Neural progenitor cell (in vitro differentiated cells): ENCODE measurements around the gene PLIN4. TPM values are rescaled to one million over a fixed set of nuclear protein-coding genes. Genes with fewer than 3 reads are reported as not detected.

ENCODE experiments used
- DNase-seq: peaks from one replicate; pipeline ENCODE4 v3.0.0-alpha.2; 2016; ENCODE audit warnings: low spot score
- H2AFZ ChIP-seq: fragments of 200-600 bp; sonication (generic); replicated peaks from 2 replicates; pipeline ENCODE4 v1.6.1; 2016; ENCODE audit warnings: antibody characterized with exemption
- H3F3A ChIP-seq: fragments of 200-600 bp; sonication (generic); 2 replicates; pipeline ENCODE4 v1.6.1; 2016; ENCODE audit warnings: antibody characterized with exemption, low read depth
- H3K27ac ChIP-seq: fragments of 200-600 bp; sonication (generic); 2 replicates; pipeline ENCODE4 v1.5.1; 2016; ENCODE audit warnings: mild to moderate bottlenecking
- H3K27me3 ChIP-seq: fragments of 200-600 bp; sonication (generic); 2 replicates; pipeline ENCODE4 v1.6.1; 2016; ENCODE audit warnings: mild to moderate bottlenecking, moderate library complexity
- H3K36me3 ChIP-seq: fragments of 200-600 bp; sonication (generic); 2 replicates; pipeline ENCODE4 v1.5.1; 2016
- H3K4me1 ChIP-seq: fragments of 200-600 bp; sonication (generic); 2 replicates; pipeline ENCODE4 v1.6.1; 2016; ENCODE audit warnings: mixed run types
- H3K4me2 ChIP-seq: fragments of 200-600 bp; sonication (generic); 2 replicates; pipeline ENCODE4 v1.6.1; 2016
- H3K4me3 ChIP-seq: fragments of 200-600 bp; sonication (generic); 2 replicates; pipeline ENCODE4 v1.5.1; 2016
- H3K79me2 ChIP-seq: fragments of 200-600 bp; sonication (generic); 2 replicates; pipeline ENCODE4 v1.6.1; 2016; ENCODE audit warnings: low read depth
- H3K9ac ChIP-seq: fragments of 200-600 bp; sonication (generic); 2 replicates; pipeline ENCODE4 v1.6.1; 2016
- H3K9me3 ChIP-seq: fragments of 200-600 bp; sonication (generic); 2 replicates; pipeline ENCODE4 v1.5.1; 2016; ENCODE audit warnings: low read depth
- H4K20me1 ChIP-seq: fragments of 200-600 bp; sonication (generic); 2 replicates; pipeline ENCODE4 v1.6.1; 2016; ENCODE audit warnings: low read depth
- H3K27ac Mint-ChIP-seq: 3 replicates; pipeline ENCODE4 v1.8.0; 2021; ENCODE audit warnings: mixed read lengths
- H3K27me3 Mint-ChIP-seq: 2 replicates; pipeline ENCODE4 v1.8.0; 2022; ENCODE audit warnings: low read depth, mild to moderate bottlenecking, inconsistent platforms, moderate library complexity, mixed read lengths; ENCODE audit not compliant: insufficient read depth
- H3K36me3 Mint-ChIP-seq: 3 replicates; pipeline ENCODE4 v1.8.0; 2021; ENCODE audit warnings: mixed read lengths
- H3K4me1 Mint-ChIP-seq: 3 replicates; pipeline ENCODE4 v1.8.0; 2021; ENCODE audit warnings: mixed read lengths
- H3K4me3 Mint-ChIP-seq: 3 replicates; pipeline ENCODE4 v1.8.0; 2021; ENCODE audit warnings: mild to moderate bottlenecking, moderate library complexity, mixed read lengths
- H3K9me3 Mint-ChIP-seq: 3 replicates; pipeline ENCODE4 v1.8.0; 2020; ENCODE audit warnings: mixed read lengths
- CTCF ChIP-seq: fragments of 200-600 bp; sonication (generic); IDR thresholded peaks from 2 replicates; pipeline ENCODE4 v1.5.1; 2017; ENCODE audit warnings: antibody characterized with exemption, mild to moderate bottlenecking
- EZH2 ChIP-seq: fragments of 200-600 bp; sonication (generic); IDR thresholded peaks from 2 replicates; pipeline ENCODE4 v1.6.1; 2017; ENCODE audit warnings: antibody characterized with exemption, mild to moderate bottlenecking, moderate library complexity
- EZH2phosphoT487 ChIP-seq: fragments of 200-600 bp; sonication (generic); IDR thresholded peaks from 2 replicates; pipeline ENCODE4 v1.6.1; 2017; ENCODE audit warnings: antibody characterized with exemption
- total RNA-seq: library from RNA; depleted of rRNA; stranded (reverse); fragments of >200 nt; gene quantifications from 2 replicates; pipeline ENCODE4 v1.2.3, GENCODE V29; 2015; ENCODE audit warnings: low replicate concordance

Gene PLIN4
- total RNA-seq, 1 donor from 2014 or later = not detected

DNA sequence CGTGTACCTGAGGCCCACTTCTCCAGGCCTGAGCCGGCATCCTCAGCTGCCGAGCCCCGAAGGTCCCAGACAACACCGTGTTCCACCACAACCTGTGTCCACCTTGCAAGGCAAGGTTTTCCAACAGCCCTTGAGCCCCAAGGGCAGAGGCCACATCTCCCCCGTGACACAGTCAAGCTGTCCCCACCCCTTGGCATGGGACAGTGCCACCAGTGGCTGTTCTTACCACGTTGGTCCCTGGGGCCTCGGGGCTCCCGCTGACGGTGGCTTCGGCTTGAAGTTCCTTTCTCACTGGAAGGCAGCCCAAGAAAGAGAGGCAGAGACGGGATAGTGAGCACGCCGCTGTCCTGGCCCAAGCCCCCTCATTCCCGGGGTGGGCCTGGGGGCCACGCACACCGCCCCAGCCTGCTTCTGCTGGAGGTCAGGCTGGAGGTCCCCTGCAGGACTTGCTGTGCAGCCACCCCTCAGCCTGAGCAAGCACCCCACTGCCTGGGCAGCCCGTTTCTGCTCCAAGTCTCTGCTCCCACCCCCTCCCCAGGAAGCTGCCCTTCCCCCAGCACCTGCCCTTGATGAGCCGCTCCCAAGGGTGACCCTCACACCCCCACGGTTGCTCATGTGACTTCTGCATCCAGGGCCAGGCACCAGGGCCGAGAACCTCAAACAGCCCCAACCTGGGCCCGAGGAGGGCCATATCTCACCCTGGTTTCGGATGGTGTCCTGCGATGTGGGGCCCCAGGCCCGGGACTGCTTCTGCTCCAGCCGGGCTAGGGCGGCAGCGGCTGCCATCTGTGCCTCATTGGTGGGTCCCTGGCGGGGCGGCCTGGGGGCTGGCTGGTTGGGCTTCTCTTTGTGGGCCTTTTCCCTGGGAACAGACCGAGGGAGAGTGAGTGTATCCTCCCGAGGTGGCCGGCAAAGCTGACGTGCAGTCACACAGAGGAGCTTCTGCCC, 64.8 kb downstream of the PLIN4 start:
- Histone ChIP-seq H2AFZ (no peak overlapping the region), H3K9ac (no peak overlapping the region), H3K27me3 (no peaks in the 10 kb centered on the region), H3K4me2 (no peak overlapping the region), H3K4me1 (peaks cover 16% of the 10 kb centered on the region), H3K27ac (no peak overlapping the region), H3K79me2 (no peaks in the 10 kb centered on the region), H3K36me3 (no peaks in the 10 kb centered on the region), H3F3A (peaks cover 31% of the 10 kb centered on the region), H3K4me3 (no peak overlapping the region), H3K9me3 (no peaks in the 10 kb centered on the region), H4K20me1 (peaks cover 10% of the 10 kb centered on the region)
- Mint-ChIP-seq H3K36me3 (peaks cover 10% of the 10 kb centered on the region), H3K9me3 (no peaks in the 10 kb centered on the region), H3K4me3 (no peak overlapping the region), H3K27me3 (peaks cover 6% of the 10 kb centered on the region), H3K4me1 (peaks cover 24% of the 10 kb centered on the region), H3K27ac (no peak overlapping the region)
- no peak for DNase-seq
- TF ChIP-seq EZH2 (no peak), CTCF (no peak), EZH2phosphoT487 (no peak)

GRCh38 chr19:4452230-4452990, 65.9 kb downstream of the PLIN4 start:
- peaks cover 16% of the 10 kb centered on the region for H3K4me1 ChIP-seq
- Mint-ChIP-seq H3K9me3 (no peaks in the 10 kb centered on the region), H3K27ac (no peak overlapping the region), H3K27me3 (peaks cover 6% of the 10 kb centered on the region), H3K4me3 (no peak overlapping the region), H3K4me1 (peaks cover 21% of the 10 kb centered on the region), H3K36me3 (peaks cover 11% of the 10 kb centered on the region)
- H4K20me1 ChIP-seq = peaks cover 10% of the 10 kb centered on the region
- TF ChIP-seq EZH2 (no peak), EZH2phosphoT487 (no peak), CTCF (no peak)
- H3K9me3 ChIP-seq = no peaks in the 10 kb centered on the region
- H3K27ac ChIP-seq = no peak overlapping the region
- no peaks in the 10 kb centered on the region for H3K27me3 ChIP-seq
- H3K36me3 ChIP-seq = no peaks in the 10 kb centered on the region
- H2AFZ ChIP-seq = no peak overlapping the region
- DNase-seq = no peak
- no peak overlapping the region for H3K4me2 ChIP-seq
- H3K79me2 ChIP-seq = no peaks in the 10 kb centered on the region
- peaks cover 22% of the 10 kb centered on the region for H3F3A ChIP-seq
- H3K9ac ChIP-seq = no peak overlapping the region
- no peak overlapping the region for H3K4me3 ChIP-seq

Other genes starting within 250 kb of the PLIN4 start
- gene SHD, start 239.2 kb downstream of the PLIN4 start, total RNA-seq = 0.34 TPM in 1 of 2 replicates, not detected in the other
- gene TMIGD2, start 216.1 kb downstream of the PLIN4 start, total RNA-seq = 0.19 and 1.3 TPM in 2 replicates
- 48.3 and 104 TPM in 2 replicates for gene FSD1, start 213.9 kb downstream of the PLIN4 start, total RNA-seq
- 5.7 and 6.8 TPM in 2 replicates for gene STAP2, start 179.7 kb downstream of the PLIN4 start, total RNA-seq
- gene MPND, start 174.9 kb downstream of the PLIN4 start, total RNA-seq = 10.6 and 30.4 TPM in 2 replicates
- 25.3 and 87.0 TPM in 2 replicates for gene SH3GL1, start 117.9 kb downstream of the PLIN4 start, total RNA-seq
- gene CHAF1A, start 115.8 kb downstream of the PLIN4 start, total RNA-seq = 37.5 and 82.1 TPM in 2 replicates
- 24.9 and 42.7 TPM in 2 replicates for gene UBXN6, start 60.7 kb downstream of the PLIN4 start, total RNA-seq
- gene HDGFL2, start 46.2 kb downstream of the PLIN4 start, total RNA-seq = 36.0 and 166 TPM in 2 replicates
- gene PLIN5, start 16.7 kb upstream of the PLIN4 start, total RNA-seq = 1.2 and 5.1 TPM in 2 replicates
- 0.19 TPM in 1 of 2 replicates, not detected in the other for gene LRG1, start 21.6 kb upstream of the PLIN4 start, total RNA-seq
- 22.6 and 82.3 TPM in 2 replicates for gene SEMA6B, start 41.2 kb upstream of the PLIN4 start, total RNA-seq
- 8.2 and 15.2 TPM in 2 replicates for gene TNFAIP8L1, start 121.0 kb upstream of the PLIN4 start, total RNA-seq
- 23.4 and 39.5 TPM in 2 replicates for gene MYDGF, start 151.9 kb upstream of the PLIN4 start, total RNA-seq
- gene DPP9, start 205.4 kb upstream of the PLIN4 start, total RNA-seq = 17.1 and 34.7 TPM in 2 replicates